Keratinocyte (primary cell): Measurements from ENCODE around the gene WRNIP1. TPM values are rescaled to one million over a fixed set of nuclear protein-coding genes. Genes with fewer than 3 reads are reported as not detected.

Source experiments
- DNase-seq: peaks from one replicate; pipeline ENCODE4 v3.0.0-alpha.2; 2011; ENCODE audit warnings: low read depth, missing footprints, low spot score
- FAIRE-seq: peaks from 2 replicates; lab custom pipeline; 2011; peaks lifted over from hg19 to GRCh38; lab: Jason Lieb, UNC
- H2AFZ ChIP-seq: 2 replicates; pipeline ENCODE4 v1.6.0; 2012; ENCODE audit warnings: low read length, control low read depth, inconsistent platforms; ENCODE audit not compliant: control insufficient read depth
- H3K27ac ChIP-seq: 2 replicates; pipeline ENCODE4 v1.5.1; 2011; ENCODE audit warnings: low read length; ENCODE audit not compliant: control insufficient read depth, insufficient read depth
- H3K27me3 ChIP-seq: 3 replicates; pipeline ENCODE4 v1.6.0; 2011; ENCODE audit warnings: low read length; ENCODE audit not compliant: control insufficient read depth, insufficient read depth; ENCODE audit errors: extremely low read depth
- H3K36me3 ChIP-seq, 2 experiments: 2 replicates in 1 of 2; 3 replicates in 1 of 2; pipeline ENCODE4 v1.5.1; 2011; ENCODE audit warnings: low read length in 2 of 2, mild to moderate bottlenecking in 1 of 2; ENCODE audit not compliant: control insufficient read depth in 2 of 2, insufficient read depth in 2 of 2; ENCODE audit errors: extremely low read depth in 1 of 2
- H3K4me1 ChIP-seq: 3 replicates; pipeline ENCODE4 v1.5.1; 2011; ENCODE audit warnings: low read length; ENCODE audit not compliant: control insufficient read depth, insufficient read depth; ENCODE audit errors: extremely low read depth
- H3K4me2 ChIP-seq: 3 replicates; pipeline ENCODE4 v1.6.0; 2011; ENCODE audit warnings: low read depth, low read length; ENCODE audit not compliant: control insufficient read depth, insufficient read depth; ENCODE audit errors: extremely low read depth
- H3K4me3 ChIP-seq, 3 experiments: fragments of 200-600 bp in 1 of 3; sonication (generic) in 1 of 3; 2 replicates in 2 of 3; 3 replicates in 1 of 3; pipeline ENCODE4 v1.5.1; 2011 to 2016; ENCODE audit warnings: low read length in 3 of 3, mild to moderate bottlenecking in 3 of 3, control low read depth in 2 of 3, inconsistent platforms in 1 of 3, low read depth in 1 of 3, mixed read lengths in 1 of 3, mixed run types in 1 of 3, moderate library complexity in 1 of 3; ENCODE audit not compliant: control insufficient read depth in 2 of 3, insufficient read depth in 2 of 3; ENCODE audit errors: extremely low read depth in 1 of 3
- H3K79me2 ChIP-seq: 2 replicates; pipeline ENCODE4 v1.6.0; 2012; ENCODE audit warnings: low read length; ENCODE audit not compliant: control insufficient read depth, insufficient read depth
- H3K9ac ChIP-seq: 3 replicates; pipeline ENCODE4 v1.6.0; 2011; ENCODE audit warnings: low read length; ENCODE audit not compliant: control insufficient read depth, insufficient read depth; ENCODE audit errors: extremely low read depth
- H3K9me1 ChIP-seq: 3 replicates; pipeline ENCODE4 v1.6.0; 2011; ENCODE audit warnings: low read length; ENCODE audit not compliant: control insufficient read depth, insufficient read depth; ENCODE audit errors: extremely low read depth
- H3K9me3 ChIP-seq: 2 replicates; pipeline ENCODE4 v1.5.1; 2012; ENCODE audit warnings: low read depth, low read length; ENCODE audit not compliant: control insufficient read depth
- H4K20me1 ChIP-seq: 3 replicates; pipeline ENCODE4 v1.6.0; 2011; ENCODE audit warnings: low read length; ENCODE audit not compliant: control insufficient read depth, insufficient read depth; ENCODE audit errors: extremely low read depth
- CTCF ChIP-seq, 3 experiments: IDR thresholded peaks in 1 of 3; conservative IDR thresholded peaks in 1 of 3; optimal IDR thresholded peaks in 1 of 3; 2 replicates in 2 of 3; 3 replicates in 1 of 3; pipeline versions ENCODE3 to v1.5.1; 2011; ENCODE audit warnings: low read length in 3 of 3, mild to moderate bottlenecking in 3 of 3, moderate library complexity in 2 of 3, control low read depth in 1 of 3, inconsistent platforms in 1 of 3; ENCODE audit not compliant: insufficient read depth in 2 of 3; ENCODE audit errors: extremely low read depth in 1 of 3
- EZH2 ChIP-seq: IDR thresholded peaks from one replicate; pipeline ENCODE4 v1.6.1; 2012; ENCODE audit warnings: inconsistent platforms, mild to moderate bottlenecking, low read length, moderate library complexity
- dilution Hi-C: fragments of 300-500 bp; cut with MboI; formaldehyde crosslinking; loops from one replicate; pipeline ENCODE4 v1.7.0; 2020; ENCODE audit warnings: low sequenced_read_pairs; ENCODE audit not compliant: extremely low pct_ligation_motif_present
- polyA plus RNA-seq, 5 experiments: library from polyadenylated mRNA; depleted of rRNA in 3 of 5; stranded (reverse) in 3 of 5; stranded (forward) in 1 of 5; unstranded in 1 of 5; fragments of >200 nt; gene quantifications; 1 replicate in 1 of 5; 2 replicates in 3 of 5; 3 replicates in 1 of 5; pipeline versions ENCODE4 v1.2.1 to v1.2.3, GENCODE V29; 2011 to 2012; ENCODE audit warnings: missing spikeins in 2 of 5, low read depth in 1 of 5, low replicate concordance in 1 of 5

The WRNIP1 gene
- polyA plus RNA-seq, 1 donor (not counting 4 experiments of a cell fraction or from before 2014, with no cell fraction given): 52.3 TPM

- no peak overlapping the region for H3K4me2 ChIP-seq
- no peaks in the 10 kb centered on the region for H3K36me3 ChIP-seq
- no peak overlapping the region for H3K9ac ChIP-seq
- dilution Hi-C loops: no loop called here
- no peak overlapping the region for H2AFZ ChIP-seq
- H3K27ac ChIP-seq: no peak overlapping the region
- H4K20me1 ChIP-seq: no peaks in the 10 kb centered on the region
- no peaks in the 10 kb centered on the region for H3K9me1 ChIP-seq
- H3K79me2 ChIP-seq: no peaks in the 10 kb centered on the region
- FAIRE-seq (no peak), DNase-seq (no peak)
- no peak overlapping the region for H3K4me3 ChIP-seq
- no peaks in the 10 kb centered on the region for H3K27me3 ChIP-seq
- no peaks in the 10 kb centered on the region for H3K9me3 ChIP-seq
- TF ChIP-seq CTCF (optimal IDR thresholded peaks at IDR 0.05 in 1 of 3, IDR thresholded peaks at IDR 0.05 in 1 of 3, conservative IDR thresholded peaks at IDR 0.05 in 1 of 3; ENCODE audit: extremely low read depth in 1 of 3, insufficient read depth in 2 of 3, low read length in 3 of 3) (no peak), EZH2 (no peak)
- no peaks in the 10 kb centered on the region for H3K4me1 ChIP-seq
Measured at GRCh38 chr6:2731281-2731909, 33.8 kb upstream of the WRNIP1 start.

- TF ChIP-seq EZH2 (no peak), CTCF (optimal IDR thresholded peaks at IDR 0.05 in 1 of 3, IDR thresholded peaks at IDR 0.05 in 1 of 3, conservative IDR thresholded peaks at IDR 0.05 in 1 of 3; ENCODE audit: extremely low read depth in 1 of 3, insufficient read depth in 2 of 3, low read length in 3 of 3) (no peak)
- H3K9me1 ChIP-seq: no peaks in the 10 kb centered on the region
- no peak for DNase-seq
- no peak overlapping the region for H3K4me3 ChIP-seq
- no peak overlapping the region for H3K9ac ChIP-seq
- H3K9me3 ChIP-seq: no peaks in the 10 kb centered on the region
- FAIRE-seq: no peak
- no peaks in the 10 kb centered on the region for H4K20me1 ChIP-seq
- dilution Hi-C loops: no loop called here
- no peaks in the 10 kb centered on the region for H3K36me3 ChIP-seq
- H3K79me2 ChIP-seq: no peaks in the 10 kb centered on the region
- H3K27ac ChIP-seq: no peak overlapping the region
- H3K4me1 ChIP-seq: no peaks in the 10 kb centered on the region
- H3K4me2 ChIP-seq: no peak overlapping the region
- no peaks in the 10 kb centered on the region for H3K27me3 ChIP-seq
- no peak overlapping the region for H2AFZ ChIP-seq
Measured at GRCh38 chr6:2732503-2733089, 32.6 kb upstream of the WRNIP1 start.
